ENCODE results near the gene PDE6C. TPM values are rescaled to one million over a fixed set of nuclear protein-coding genes. Genes with fewer than 3 reads are reported as not detected.

Gene PDE6C
- total and polyA plus RNA-seq, 8 donors: not detected

DNA sequence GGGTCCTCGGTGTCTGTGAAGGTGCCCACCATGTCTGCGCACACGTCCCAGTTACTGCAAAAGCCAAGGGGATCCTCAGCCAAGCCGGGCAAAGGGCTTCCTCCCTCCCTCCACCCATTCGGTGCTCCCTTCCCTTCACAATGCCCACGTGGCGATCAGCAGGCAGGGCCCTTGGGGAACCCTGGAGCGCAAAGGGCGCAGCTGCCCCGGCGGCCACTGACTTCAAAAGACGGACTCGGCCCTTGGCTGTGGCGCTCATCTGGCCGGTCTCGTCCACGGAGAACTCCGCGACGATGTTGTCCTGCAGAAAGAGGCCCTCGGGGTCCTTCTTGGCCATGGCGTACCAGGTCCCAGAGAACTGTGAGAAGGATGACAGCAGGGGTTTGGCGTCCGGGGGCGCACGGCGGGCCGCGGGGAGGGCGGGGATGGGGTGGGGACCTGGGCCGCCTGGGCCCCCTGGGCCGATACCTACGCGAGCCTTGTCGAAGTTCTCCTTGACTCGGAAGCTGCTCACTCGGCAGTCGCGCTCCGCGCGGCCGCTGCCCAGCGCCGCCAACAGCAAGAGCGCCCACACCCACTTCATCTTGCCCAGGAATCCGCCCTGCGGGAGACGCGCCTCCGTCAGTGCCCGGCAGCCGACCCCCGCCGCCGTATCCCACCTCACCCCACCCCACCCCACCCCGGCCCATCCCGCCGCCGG is 11.7 kb upstream of the PDE6C start:
- H3K27me3 ChIP-seq: peaks cover 0 to 61% (median 26%) of the 10 kb centered on the region in 3 donors
- intact Hi-C loops (cut with DNase I; ENCODE audit: low total_unique reads): no loop called here
- H3K4me3 ChIP-seq: peak overlapping the region; percentile 41 to 58 (median 44)
- H3K4me1 ChIP-seq: peaks cover 12 to 20% (median 17%) of the 10 kb centered on the region in 4 donors
- DNase-seq: peak in 1 of 2 donors; percentile 83
- 9 to 52% (median 11%) methylated on average over 6 to 60 of the region's 60 CpGs for WGBS, 5 donors
- H3K36me3 ChIP-seq: no peaks in the 10 kb centered on the region
- H3K9me3 ChIP-seq: no peaks in the 10 kb centered on the region
- no peak overlapping the region for H3K27ac ChIP-seq
- TF ChIP-seq POLR2AphosphoS5 (IDR thresholded peaks at IDR 0.05) (no peak), EP300 (IDR thresholded peaks at IDR 0.05) (no peak), CTCF (IDR thresholded peaks at IDR 0.05) (no peak), POLR2A (IDR thresholded peaks at IDR 0.05) (no peak)

DNA sequence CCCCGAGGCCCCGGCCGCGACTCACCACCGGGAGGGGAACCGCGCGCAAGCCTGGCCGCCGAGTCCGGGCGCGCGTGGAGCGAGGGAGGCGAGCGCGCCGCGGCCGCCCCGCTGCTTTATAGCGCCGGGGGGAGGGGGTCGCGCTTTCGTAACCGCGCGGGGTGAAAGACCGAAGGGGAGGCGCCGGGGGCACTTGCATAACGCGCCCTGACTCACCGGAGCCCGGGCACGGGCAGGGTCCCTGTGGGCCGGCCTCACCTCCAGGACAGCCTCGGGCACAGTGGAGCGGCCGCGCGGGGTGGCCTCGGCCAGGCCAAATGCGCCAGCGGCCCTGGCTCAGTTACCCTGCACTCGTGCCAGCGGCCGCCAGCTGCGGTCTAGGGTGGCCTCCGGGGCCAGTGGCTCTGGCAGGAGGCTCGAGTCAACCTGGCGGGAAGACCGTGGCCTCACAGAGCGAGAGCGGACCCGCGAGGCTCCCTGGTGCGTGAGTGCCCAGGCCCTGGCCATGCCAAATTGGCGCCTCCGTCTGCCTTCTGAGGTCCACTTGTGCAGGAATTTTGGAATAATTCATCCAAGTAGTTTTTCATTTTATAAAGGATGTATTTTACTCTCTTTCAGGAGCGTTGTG is 11.1 kb upstream of the PDE6C start, which contains the start of gene RBP4:
Gene RBP4, minus strand, starts transcription at position 90 of the 628 bp plus-strand sequence. CDS start 207 bp downstream, outside the sequence.
- Histone ChIP-seq H3K4me1 (peaks cover 12 to 20% (median 17%) of the 10 kb centered on the region in 4 donors), H3K27me3 (peaks cover 0 to 61% (median 26%) of the 10 kb centered on the region in 3 donors), H3K4me3 (peak within 1 kb of the TSS; percentile 41 to 58 (median 44)), H3K9me3 (no peaks in the 10 kb centered on the region), H3K27ac (peak within 1 kb of the TSS in 1 of 5 donors; percentile 1), H3K36me3 (no peaks in the 10 kb centered on the region)
- peak in 1 of 2 donors; percentile 49 for DNase-seq
- intact Hi-C loops (cut with DNase I; ENCODE audit: low total_unique reads): no loop called here
- WGBS, 5 donors: 1 to 9% (median 1%) methylated on average over 11 to 63 of the region's 63 CpGs
- TF ChIP-seq POLR2AphosphoS5 (IDR thresholded peaks at IDR 0.05) (no peak), EP300 (IDR thresholded peaks at IDR 0.05) (no peak), CTCF (IDR thresholded peaks at IDR 0.05) (no peak), POLR2A (IDR thresholded peaks at IDR 0.05) (no peak)

DNA sequence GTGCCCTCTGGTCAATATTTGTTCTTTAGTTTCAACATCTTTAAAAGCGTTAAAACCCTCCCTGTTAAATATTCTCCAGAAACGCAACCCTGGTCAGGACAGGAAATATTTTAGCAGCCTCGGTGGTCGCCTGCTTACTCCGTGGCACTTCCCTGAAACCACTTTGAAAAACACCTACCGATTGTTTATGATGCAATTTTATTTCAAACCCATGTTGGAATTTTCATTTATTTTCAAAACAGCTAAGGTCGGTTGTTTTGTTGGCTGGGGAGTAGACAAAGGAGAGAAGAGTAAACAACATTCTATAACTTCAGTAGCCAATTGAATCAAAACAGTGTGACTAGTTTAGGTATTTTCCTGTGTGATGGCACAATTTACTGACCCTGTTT is 10.6 kb upstream of the PDE6C start:
- no peaks in the 10 kb centered on the region for H3K36me3 ChIP-seq
- DNase-seq: no peak
- WGBS, 5 donors: 3 to 10% (median 6%) methylated on average over 7 of the region's 7 CpGs
- H3K27ac ChIP-seq: no peak overlapping the region
- peak overlapping the region in 3 of 4 donors; percentile 41 to 58 (median 45) for H3K4me3 ChIP-seq
- intact Hi-C loops (cut with DNase I; ENCODE audit: low total_unique reads): no loop called here
- no peak for TF ChIP-seq EP300 (IDR thresholded peaks at IDR 0.05)
- TF ChIP-seq POLR2A (IDR thresholded peaks at IDR 0.05): no peak
- TF ChIP-seq CTCF (IDR thresholded peaks at IDR 0.05): no peak
- TF ChIP-seq POLR2AphosphoS5 (IDR thresholded peaks at IDR 0.05): no peak
- peaks cover 12 to 20% (median 17%) of the 10 kb centered on the region in 4 donors for H3K4me1 ChIP-seq
- H3K9me3 ChIP-seq: no peaks in the 10 kb centered on the region
- peaks cover 0 to 61% (median 26%) of the 10 kb centered on the region in 3 donors for H3K27me3 ChIP-seq

DNA sequence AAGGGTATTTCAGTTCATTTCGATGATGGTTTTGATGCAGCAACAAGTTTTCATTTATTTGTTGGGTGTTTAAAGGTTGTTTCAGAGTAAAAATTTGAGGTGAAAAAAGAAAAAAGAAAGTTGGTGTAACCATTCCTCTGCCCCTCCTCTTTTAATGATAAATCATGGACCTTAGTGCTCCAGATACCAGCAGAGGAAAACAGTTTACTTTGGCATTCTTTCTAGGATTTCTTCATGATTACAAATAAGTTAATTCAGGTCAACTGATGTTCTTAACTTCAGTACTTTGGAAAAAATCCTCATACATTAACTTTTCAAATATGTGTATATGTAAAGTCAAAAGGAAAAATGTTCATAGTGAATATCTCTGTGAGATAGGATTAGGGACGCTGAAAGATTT is 9.3 kb upstream of the PDE6C start:
- Histone ChIP-seq H3K27ac (no peak overlapping the region), H3K9me3 (peaks cover 0 to 8% (median 2%) of the 10 kb centered on the region in 4 donors), H3K27me3 (peaks cover 0 to 61% (median 26%) of the 10 kb centered on the region in 3 donors), H3K4me3 (no peak overlapping the region), H3K4me1 (peaks cover 12 to 20% (median 17%) of the 10 kb centered on the region in 4 donors), H3K36me3 (no peaks in the 10 kb centered on the region)
- WGBS, 5 donors: 80 to 92% (median 87%) methylated on average over 2 of the region's 2 CpGs
- no peak for TF ChIP-seq POLR2A (IDR thresholded peaks at IDR 0.05)
- TF ChIP-seq EP300 (IDR thresholded peaks at IDR 0.05): no peak
- no peak for TF ChIP-seq CTCF (IDR thresholded peaks at IDR 0.05)
- TF ChIP-seq POLR2AphosphoS5 (IDR thresholded peaks at IDR 0.05): no peak
- no peak for DNase-seq
- intact Hi-C loops (cut with DNase I; ENCODE audit: low total_unique reads): no loop called here
